HG02571 (cell line): ENCODE measurements around the gene SCTR.

ENCODE experiments used
- ATAC-seq: cut with Tn5 transposase; IDR thresholded peaks from one replicate; pipeline ENCODE4 v1.9.1; 2021; ENCODE audit warnings: mild to moderate bottlenecking, moderate library complexity; ENCODE audit not compliant: unreplicated experiment

The SCTR gene

GRCh38 chr2:119488245-119489214 lies 35.8 kb downstream of the SCTR start:
- ATAC-seq = no peak

- ATAC-seq = peak; percentile 70
Measured at GRCh38 chr2:119487434-119488244, 36.6 kb downstream of the SCTR start.

GRCh38 chr2:119486886-119487285 lies 37.4 kb downstream of the SCTR start:
- ATAC-seq = no peak

GRCh38 chr2:119486196-119486827 lies 38.0 kb downstream of the SCTR start:
- ATAC-seq = no peak

- ATAC-seq = no peak
Measured at GRCh38 chr2:119485336-119486110, 38.8 kb downstream of the SCTR start.

- ATAC-seq = no peak
Measured at GRCh38 chr2:119484834-119485233, 39.4 kb downstream of the SCTR start.

GRCh38 chr2:119483896-119484718 lies 40.2 kb downstream of the SCTR start:
- ATAC-seq = no peak

- ATAC-seq = no peak
Measured at GRCh38 chr2:119483395-119483753, 40.9 kb downstream of the SCTR start.

- no peak for ATAC-seq
Measured at GRCh38 chr2:119482481-119483394, 41.5 kb downstream of the SCTR start.

- ATAC-seq = no peak
Measured at GRCh38 chr2:119481501-119482455, 42.5 kb downstream of the SCTR start.

GRCh38 chr2:119480718-119481142 lies 43.6 kb downstream of the SCTR start:
- no peak for ATAC-seq

- no peak for ATAC-seq
Measured at GRCh38 chr2:119480184-119480583, 44.1 kb downstream of the SCTR start.

- no peak for ATAC-seq
Measured at GRCh38 chr2:119478978-119479295, 45.3 kb downstream of the SCTR start.

GRCh38 chr2:119478188-119478977 lies 45.9 kb downstream of the SCTR start:
- ATAC-seq = no peak

- ATAC-seq = no peak
Measured at GRCh38 chr2:119477113-119477505, 47.2 kb downstream of the SCTR start.

GRCh38 chr2:119476301-119477112 lies 47.8 kb downstream of the SCTR start:
- peak; percentile 74 for ATAC-seq
